HG03066 (cell line): Measurements from ENCODE around the gene PCNT.
"Not testable (repeated sequence)": the region's sequence is repeated elsewhere in the genome, so short reads cannot be mapped to it uniquely, and the experiment has no call there.

Source experiments
- ATAC-seq: cut with Tn5 transposase; IDR thresholded peaks from one replicate; pipeline ENCODE4 v1.9.1; 2021; ENCODE audit warnings: low read depth; ENCODE audit not compliant: unreplicated experiment

PCNT gene

GRCh38 chr21:46355161-46356004 lies 31.4 kb downstream of the PCNT start:
- no peak for ATAC-seq

DNA sequence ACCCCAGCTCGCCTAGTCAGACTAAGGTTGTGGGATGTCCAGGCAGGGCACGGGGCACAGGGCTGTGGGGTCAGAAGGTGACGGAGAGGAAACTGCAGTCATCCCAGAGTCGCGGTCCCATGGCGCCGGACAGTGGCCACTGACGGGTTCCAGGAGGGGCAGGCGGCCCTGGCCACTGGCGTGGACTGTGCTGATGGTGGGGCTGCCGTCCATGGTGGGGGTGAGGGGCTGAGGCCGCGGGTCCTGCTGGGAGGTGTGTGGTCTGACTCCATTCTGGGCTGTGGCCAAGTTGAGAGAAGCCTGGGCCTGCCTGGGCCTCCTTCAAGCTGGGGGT lies 32.0 kb downstream of the PCNT start:
- no peak for ATAC-seq

DNA sequence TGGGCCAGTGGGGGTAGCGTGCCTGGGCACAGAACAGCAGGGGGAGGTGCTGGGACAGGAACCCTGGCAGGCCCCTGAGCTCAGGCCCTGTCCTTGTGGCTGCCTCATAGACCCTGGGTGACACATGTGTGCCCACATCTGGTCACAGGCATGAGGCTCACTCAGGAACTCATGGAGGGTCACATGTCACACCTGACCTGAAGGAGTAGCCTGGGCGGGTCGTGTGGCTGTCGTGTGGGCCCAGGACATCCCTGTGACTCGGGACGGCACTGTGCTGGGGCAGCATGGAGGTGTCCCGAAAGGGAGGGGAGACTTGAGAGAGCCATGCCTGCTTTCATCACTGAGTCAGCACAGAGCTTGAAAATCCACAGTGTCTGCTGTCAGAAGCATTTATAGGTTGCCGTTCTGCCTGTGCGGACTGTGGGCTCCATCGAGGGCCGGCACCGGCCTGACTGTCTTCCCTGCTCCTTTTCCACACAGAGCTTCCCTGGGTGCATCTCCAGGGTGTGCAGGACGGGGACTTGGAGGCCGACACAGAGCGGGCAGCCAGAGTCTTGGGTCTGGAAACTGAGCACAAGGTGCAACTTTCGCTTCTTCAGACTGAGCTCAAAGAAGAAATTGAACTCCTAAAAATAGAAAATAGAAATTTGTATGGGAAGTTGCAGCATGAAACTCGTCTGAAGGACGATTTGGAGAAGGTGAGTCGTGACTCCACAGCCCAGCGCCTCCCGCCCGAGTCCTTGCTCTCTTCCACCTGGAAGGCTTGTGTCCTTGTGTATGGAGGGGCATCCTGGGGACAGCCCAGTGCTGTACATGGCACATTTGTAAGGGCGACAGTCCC lies 32.8 kb downstream of the PCNT start:
- no peak for ATAC-seq

- no peak for ATAC-seq
Measured at GRCh38 chr21:46357335-46357604, 33.3 kb downstream of the PCNT start.

DNA sequence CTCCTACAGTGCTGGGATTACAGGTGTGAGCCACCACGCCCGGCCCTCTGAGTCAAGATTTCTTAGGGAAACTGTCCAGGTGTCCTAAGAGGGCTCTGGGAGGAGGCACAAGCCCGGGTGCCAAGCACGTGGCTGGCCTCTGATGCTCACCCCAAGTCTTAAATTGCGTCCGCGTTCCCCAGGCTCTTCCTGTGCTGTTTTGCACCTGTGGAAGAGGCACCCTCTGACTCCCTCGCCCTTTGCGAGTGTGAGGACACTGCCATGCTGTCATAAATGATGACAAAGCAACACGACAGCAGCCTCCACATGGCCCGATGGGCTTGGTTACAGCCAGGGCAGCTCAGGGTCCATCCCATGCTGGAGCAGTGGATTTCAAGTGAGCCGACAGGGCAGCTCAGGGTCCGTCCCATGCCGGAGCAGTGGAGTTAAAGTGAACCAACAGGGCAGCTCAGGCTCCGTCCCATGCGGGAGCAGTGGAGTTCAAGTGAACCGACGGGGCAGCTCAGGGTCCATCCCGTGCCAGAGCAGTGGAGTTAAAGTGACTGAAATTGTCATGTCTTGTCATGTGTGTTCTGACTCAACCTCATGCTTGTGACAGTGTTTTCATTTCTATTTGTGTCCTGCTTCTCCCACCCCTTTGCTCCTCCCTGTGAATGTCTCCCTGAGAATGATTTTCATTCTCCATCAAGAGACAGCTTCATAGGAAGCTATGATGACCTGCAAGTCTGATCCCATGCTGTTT lies 33.9 kb downstream of the PCNT start:
- no peak for ATAC-seq

GRCh38 chr21:46361176-46361575 lies 37.2 kb downstream of the PCNT start:
- ATAC-seq = no peak

GRCh38 chr21:46361935-46362334 lies 38.0 kb downstream of the PCNT start:
- ATAC-seq = no peak

DNA sequence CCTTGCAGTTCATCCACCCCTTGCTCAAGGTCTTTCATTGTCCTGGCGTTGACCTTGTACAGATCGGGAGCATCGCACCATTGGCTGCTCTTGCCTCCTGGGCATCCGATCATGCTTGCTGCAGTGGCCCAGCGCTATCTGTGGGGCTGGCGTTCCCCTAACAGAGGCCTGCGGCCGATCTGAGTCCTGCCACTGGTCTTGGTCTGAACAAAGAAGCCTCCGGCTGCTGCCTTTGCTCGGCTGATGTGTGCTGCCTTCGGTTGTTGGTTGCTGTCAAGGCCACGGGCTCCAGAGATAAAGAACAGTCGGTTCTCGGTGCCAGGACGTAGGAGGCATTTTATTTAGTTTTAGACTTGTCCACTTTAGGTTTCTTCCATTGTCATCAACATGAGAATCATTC lies 39.0 kb downstream of the PCNT start:
- no peak for ATAC-seq

DNA sequence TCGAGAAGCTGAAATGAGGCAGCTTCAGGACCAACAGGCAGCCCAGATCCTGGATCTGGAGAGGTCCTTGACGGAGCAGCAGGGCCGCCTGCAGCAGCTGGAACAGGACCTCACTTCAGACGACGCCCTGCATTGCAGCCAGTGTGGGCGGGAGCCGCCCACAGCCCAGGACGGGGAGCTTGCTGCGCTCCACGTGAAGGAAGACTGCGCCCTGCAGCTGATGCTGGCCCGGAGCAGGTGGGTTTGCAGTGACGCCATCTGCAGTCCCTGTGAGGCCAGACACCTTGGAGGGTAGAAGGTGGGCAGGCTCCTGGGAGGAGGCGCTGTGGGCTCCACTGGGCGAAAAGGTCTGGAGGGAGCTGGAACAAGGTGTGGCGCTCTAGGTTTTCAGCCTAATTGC lies 39.7 kb downstream of the PCNT start:
- ATAC-seq = no peak

DNA sequence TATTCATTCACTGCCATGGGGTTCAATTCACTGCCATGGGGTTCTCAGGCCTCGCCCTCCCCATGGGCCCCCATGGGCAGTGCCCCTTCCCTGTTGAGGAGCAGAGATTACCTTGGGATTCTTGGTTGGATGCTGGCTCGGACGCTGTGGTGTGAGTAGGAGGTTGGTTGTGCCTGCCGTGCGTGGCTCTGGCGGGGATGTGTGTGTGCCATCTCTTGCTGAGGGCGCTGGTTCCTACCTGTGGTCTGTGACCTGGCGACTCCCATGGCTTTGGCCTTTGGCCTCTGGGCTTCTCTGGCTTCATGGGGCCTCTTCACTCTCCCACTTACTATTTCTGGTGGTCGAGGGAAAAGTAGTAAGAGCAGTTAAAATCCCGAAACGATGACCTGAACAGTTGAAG lies 42.1 kb downstream of the PCNT start:
- ATAC-seq = no peak

- no peak for ATAC-seq
Measured at GRCh38 chr21:46366561-46366960, 42.6 kb downstream of the PCNT start.

- ATAC-seq = no peak
Measured at GRCh38 chr21:46366966-46367365, 43.0 kb downstream of the PCNT start.

DNA sequence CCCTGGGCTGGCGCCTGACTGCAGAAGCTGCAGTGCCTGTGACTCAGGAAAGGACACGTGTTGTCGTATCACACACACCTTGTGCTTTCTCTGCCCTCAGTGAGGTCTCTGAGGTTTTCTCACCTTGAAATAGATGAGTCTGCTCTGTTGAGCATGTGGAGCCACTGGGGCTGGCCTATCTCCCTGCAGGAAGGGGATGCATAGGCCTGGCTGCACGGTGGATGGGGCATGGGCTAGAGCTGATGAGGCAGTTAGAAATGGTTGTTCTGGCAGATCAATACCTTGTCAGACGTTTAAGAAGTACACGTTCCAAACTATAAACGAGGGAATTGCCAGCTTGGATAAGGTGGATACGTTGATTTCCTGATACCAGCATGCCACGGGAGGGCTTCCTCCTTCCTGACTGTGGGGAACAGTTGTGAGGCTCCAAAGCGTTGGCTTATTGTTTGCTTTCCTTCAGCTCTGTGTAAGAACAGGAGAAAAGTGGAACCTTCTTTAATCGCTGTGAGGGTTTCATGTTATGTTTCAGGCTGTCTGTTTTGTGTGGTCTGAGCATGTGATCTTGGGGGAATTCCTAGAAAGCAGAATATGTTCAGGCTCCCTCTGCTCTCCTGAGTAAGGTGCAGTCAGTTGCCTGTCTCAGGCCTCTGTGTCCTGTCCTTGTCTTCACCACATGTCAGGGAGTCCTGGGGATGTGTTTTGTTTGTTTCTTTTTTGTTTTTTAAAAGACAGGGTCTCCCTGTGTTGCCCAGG lies 44.8 kb downstream of the PCNT start:
- ATAC-seq = peak; percentile 63

DNA sequence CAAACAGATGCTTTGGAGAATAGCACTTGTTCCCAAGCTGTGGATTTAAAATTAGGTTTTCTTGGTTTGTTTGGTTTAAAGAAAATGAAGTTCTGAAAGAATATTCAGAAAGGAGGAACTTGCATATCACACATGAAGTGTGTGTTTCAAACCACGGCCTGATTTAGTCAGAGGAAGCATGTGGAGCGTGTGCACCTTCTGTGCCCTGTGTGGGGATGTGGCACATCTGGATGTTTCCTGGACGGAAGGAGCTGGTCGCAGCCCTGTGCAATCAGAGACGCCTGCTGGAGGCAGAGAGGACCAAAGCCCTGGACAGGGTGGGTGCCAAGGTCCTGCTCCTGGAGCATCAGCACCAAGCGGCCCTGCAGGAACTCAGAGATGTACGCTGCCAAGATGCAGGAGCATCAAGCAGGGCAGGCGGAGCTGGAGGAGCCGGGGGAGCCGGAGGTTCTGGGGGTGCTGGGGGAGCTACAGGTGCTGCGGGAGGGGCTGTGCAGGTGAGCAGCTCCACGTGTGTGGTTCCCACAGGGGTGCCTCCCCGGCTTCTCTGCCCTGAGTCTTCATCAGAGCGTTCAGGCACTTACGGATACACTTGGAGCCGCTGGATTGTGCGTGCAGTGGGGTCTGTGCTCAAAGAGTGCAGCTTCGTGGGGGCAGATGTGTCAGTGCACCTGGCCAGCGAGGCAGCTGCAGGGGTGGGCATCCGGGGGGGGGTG lies 45.7 kb downstream of the PCNT start:
- ATAC-seq = peak; percentile 31

DNA sequence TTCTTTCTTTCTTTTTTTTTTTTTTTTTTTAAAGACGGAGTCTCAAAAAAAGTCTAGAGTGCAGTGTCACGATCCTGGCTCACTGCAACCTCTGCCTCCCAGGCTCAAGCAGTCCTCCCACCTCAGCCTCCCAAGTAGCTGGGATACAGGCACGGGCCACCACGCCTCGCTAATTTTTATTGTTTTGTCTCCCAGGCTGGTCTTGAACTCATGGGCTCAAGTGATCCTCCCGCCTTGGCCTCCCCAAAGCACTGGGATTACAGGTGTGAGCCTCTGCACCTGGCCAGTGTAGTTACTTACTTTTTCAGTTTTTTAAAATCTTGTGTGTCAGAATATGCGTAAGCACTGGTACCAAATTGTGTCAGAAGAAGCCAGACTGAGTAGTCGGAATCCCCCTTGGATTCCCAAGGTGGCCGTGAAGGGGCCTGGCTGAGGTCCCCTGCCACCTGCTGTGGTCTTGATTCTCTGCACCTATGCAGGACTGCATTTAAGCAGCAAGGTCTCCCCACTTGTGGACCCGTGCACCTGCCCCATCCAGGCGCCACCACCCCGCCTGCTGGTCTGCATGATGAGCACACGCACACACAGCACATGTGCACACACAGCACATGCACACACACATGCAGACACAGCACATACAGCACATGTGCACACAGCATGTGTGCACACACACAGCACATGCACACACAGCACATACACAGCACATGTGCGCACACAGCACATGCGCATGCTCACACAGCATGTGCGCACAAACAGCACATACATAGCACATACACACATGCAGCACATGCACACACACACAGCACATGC lies 47.5 kb downstream of the PCNT start:
- no peak for ATAC-seq

DNA sequence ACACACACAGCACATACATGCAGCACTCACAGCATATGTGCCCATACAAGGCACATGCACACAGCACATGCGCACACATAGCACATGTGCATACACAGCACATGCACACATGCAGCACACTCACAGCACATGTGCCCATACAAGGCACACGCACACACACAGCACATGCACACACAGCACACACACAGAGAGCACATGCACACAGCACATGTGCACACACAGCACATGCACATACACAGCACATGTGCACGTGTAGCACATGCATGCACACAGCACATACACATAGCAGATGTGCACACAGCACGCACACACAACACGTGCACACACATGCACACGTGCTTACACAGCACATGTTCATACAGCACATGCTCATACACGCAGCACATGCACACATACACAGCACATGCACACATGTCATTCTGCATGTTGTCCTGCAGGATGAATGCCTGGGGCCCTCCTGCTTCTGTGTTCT lies 48.1 kb downstream of the PCNT start:
- no peak for ATAC-seq

- not testable (repeated sequence) for ATAC-seq
Measured at GRCh38 chr21:46372947-46373346, 49.0 kb downstream of the PCNT start.

- no peak for ATAC-seq
Measured at GRCh38 chr21:46374761-46375389, 50.9 kb downstream of the PCNT start.
